ENCODE measurements around the gene TLE2.

- TF ChIP-seq POLR2AphosphoS5 (IDR thresholded peaks at IDR 0.05; ENCODE audit: low read depth, low read length): no peak
- TF ChIP-seq NRF1 (IDR thresholded peaks at IDR 0.05; ENCODE audit: low read depth, low read length): no peak
- no peak for TF ChIP-seq CTCF (IDR thresholded peaks at IDR 0.05)
- no peak for TF ChIP-seq JUND (IDR thresholded peaks at IDR 0.05)
- TF ChIP-seq, protein P1, sequence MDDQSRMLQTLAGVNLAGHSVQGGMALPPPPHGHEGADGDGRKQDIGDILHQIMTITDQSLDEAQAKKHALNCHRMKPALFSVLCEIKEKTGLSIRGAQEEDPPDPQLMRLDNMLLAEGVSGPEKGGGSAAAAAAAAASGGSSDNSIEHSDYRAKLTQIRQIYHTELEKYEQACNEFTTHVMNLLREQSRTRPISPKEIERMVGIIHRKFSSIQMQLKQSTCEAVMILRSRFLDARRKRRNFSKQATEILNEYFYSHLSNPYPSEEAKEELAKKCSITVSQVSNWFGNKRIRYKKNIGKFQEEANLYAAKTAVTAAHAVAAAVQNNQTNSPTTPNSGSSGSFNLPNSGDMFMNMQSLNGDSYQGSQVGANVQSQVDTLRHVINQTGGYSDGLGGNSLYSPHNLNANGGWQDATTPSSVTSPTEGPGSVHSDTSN (IDR thresholded peaks at IDR 0.05): peak; percentile 99
- no peak for TF ChIP-seq EZH2phosphoT487 (IDR thresholded peaks at IDR 0.05; ENCODE audit: borderline replicate concordance, low read depth)
- no peak; the same call in 1 of the 2 replicates for TF ChIP-seq USF2 (IDR thresholded peaks at IDR 0.05; ENCODE audit: borderline replicate concordance, low read depth, low read length)
- no peak for TF ChIP-seq ELF1 (IDR thresholded peaks at IDR 0.05)
- TF ChIP-seq EP300 (IDR thresholded peaks at IDR 0.05; ENCODE audit: borderline replicate concordance in 1 of 2, low read depth in 1 of 2, low read length in 1 of 2): peak; percentile 55 to 72; a peak in 2 of 4 replicates
- TF ChIP-seq MAX (IDR thresholded peaks at IDR 0.05; ENCODE audit: low read depth): peak; percentile 97
Measured at GRCh38 chr19:2977001-2977745, 51.9 kb downstream of the TLE2 start, which contains the start of gene TLE6.
